RWPE2 (cell line): ENCODE results near the gene USP2.

Experiments used
- ATAC-seq: fragments of 200-7000 bp; cut with Tn5 transposase; 3 replicates; pipeline ENCODE4 v1.9.1; 2021; ENCODE audit warnings: low read depth
- DNase-seq: peaks from one replicate; pipeline ENCODE4 v3.0.0-alpha.2; 2020; ENCODE audit warnings: low spot score
- H3K27ac ChIP-seq: fragments of 450-650 bp; 2 replicates; pipeline ENCODE4 v1.5.1; 2017; ENCODE audit warnings: mild to moderate bottlenecking; ENCODE audit not compliant: poor library complexity, severe bottlenecking
- H3K27me3 ChIP-seq: fragments of 250-450 bp; sonication (Bioruptor Pico); 2 replicates; pipeline ENCODE4 v1.5.1; 2021; ENCODE audit warnings: mild to moderate bottlenecking, moderate library complexity; ENCODE audit not compliant: insufficient read depth, poor library complexity, severe bottlenecking
- H3K36me3 ChIP-seq: fragments of 250-450 bp; sonication (Bioruptor Pico); 2 replicates; pipeline ENCODE4 v1.5.1; 2020; ENCODE audit warnings: low read depth, mild to moderate bottlenecking, moderate library complexity
- H3K4me1 ChIP-seq: fragments of 250-450 bp; sonication (Bioruptor Pico); 2 replicates; pipeline ENCODE4 v1.5.1; 2021; ENCODE audit warnings: mild to moderate bottlenecking, moderate library complexity; ENCODE audit not compliant: insufficient read depth, poor library complexity, severe bottlenecking
- H3K4me3 ChIP-seq: fragments of 250-450 bp; sonication (Bioruptor Pico); 2 replicates; pipeline ENCODE4 v1.5.1; 2021; ENCODE audit warnings: mild to moderate bottlenecking, moderate library complexity; ENCODE audit not compliant: severe bottlenecking
- H3K9me3 ChIP-seq: fragments of 250-450 bp; sonication (Bioruptor Pico); 2 replicates; pipeline ENCODE4 v1.5.1; 2021; ENCODE audit warnings: mild to moderate bottlenecking, moderate library complexity; ENCODE audit not compliant: severe bottlenecking
- CTCF ChIP-seq: fragments of 450-650 bp; IDR thresholded peaks from one replicate; pipeline ENCODE4 v1.5.1; 2017; ENCODE audit warnings: mild to moderate bottlenecking, moderate library complexity; ENCODE audit not compliant: poor library complexity, severe bottlenecking

The USP2 gene

DNA sequence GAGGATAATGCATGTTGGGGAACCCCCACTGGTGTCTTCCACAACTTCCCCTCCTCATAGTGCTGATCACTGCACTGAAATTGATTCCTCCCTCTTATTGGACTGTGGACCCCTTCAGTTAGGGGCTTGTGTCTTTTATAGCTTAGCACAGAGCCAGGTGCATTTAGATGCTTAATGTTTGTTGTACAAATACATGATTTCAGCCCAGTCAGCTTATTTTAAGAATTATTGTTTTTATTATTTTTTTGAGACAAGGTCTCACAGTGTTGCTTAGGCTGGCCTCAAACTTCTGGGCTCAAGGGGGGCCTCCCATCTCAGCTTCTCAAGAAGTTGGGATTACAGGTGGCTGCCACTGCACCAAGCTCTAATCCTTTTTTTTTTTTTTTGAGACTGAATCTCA lies 33.2 kb upstream of the USP2 start:
- Histone ChIP-seq H3K4me3 (no peak overlapping the region), H3K27ac (no peak overlapping the region), H3K9me3 (no peaks in the 10 kb centered on the region), H3K36me3 (no peaks in the 10 kb centered on the region), H3K27me3 (no peaks in the 10 kb centered on the region), H3K4me1 (no peaks in the 10 kb centered on the region)
- DNase-seq (no peak), ATAC-seq (no peak)
- no peak for TF ChIP-seq CTCF

DNA sequence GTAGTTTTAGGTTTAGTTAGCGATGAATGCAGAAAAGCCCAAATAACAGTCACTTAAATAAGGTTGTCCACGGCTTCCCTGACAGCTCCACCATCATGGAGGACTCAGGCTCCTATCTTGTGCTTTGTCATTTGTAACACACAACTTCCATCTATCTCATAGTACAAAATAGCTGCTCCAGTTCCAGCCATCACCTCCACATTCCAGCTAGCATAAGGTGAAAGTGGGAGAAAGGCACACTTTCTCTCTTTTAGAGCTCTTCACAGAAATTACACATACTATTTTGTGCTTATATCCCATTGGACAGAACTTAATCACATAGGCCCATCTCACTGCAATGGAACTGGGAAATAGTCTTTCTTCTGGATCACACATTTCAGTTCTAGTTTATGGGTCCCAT lies 32.8 kb upstream of the USP2 start:
- no peaks in the 10 kb centered on the region for H3K36me3 ChIP-seq
- H3K27ac ChIP-seq = no peak overlapping the region
- no peak for ATAC-seq
- TF ChIP-seq CTCF = no peak
- DNase-seq = no peak
- no peaks in the 10 kb centered on the region for H3K27me3 ChIP-seq
- no peaks in the 10 kb centered on the region for H3K9me3 ChIP-seq
- no peak overlapping the region for H3K4me3 ChIP-seq
- H3K4me1 ChIP-seq = no peaks in the 10 kb centered on the region

DNA sequence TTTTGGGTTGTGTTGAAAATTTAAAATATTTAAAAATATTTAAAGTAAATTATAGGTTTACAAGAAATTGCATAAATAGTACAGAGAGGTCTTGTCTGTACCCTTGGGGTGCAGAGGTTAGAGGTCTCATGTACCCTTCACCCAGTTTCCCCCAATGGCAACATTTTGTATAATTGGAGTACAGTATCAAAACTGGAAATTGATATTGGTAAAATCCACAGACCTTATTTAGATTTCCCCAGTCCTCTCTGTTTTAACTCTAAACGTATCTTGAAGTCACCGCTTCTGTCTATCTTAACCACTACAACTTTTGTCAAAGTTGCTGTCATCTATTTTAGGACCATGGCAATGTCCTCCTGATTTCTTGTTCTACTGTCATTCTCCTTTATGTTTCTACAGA lies 30.6 kb upstream of the USP2 start:
- ATAC-seq (no peak), DNase-seq (no peak)
- H3K27me3 ChIP-seq = no peaks in the 10 kb centered on the region
- no peaks in the 10 kb centered on the region for H3K36me3 ChIP-seq
- H3K27ac ChIP-seq = no peak overlapping the region
- no peak for TF ChIP-seq CTCF
- no peaks in the 10 kb centered on the region for H3K9me3 ChIP-seq
- no peak overlapping the region for H3K4me3 ChIP-seq
- no peaks in the 10 kb centered on the region for H3K4me1 ChIP-seq

DNA sequence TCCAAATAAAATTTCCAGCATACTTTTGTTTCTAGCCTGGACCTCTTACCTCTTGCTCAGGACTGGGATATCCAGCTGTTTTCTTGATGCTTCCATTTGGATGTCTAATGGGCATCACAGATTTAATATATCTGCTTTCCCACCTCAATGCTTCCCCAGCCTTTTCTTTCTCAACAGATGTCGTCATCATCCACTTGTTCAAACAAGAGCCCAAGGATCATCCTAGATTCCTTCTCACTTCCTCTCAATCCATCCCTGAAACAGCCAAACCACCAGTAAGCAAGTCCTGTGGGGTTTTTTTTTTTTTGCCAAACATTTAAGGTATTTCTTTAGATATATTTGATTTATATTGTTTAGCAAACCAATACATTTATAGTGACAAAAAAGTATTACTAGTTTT lies 29.0 kb upstream of the USP2 start:
- Histone ChIP-seq H3K4me1 (no peaks in the 10 kb centered on the region), H3K4me3 (no peak overlapping the region), H3K36me3 (no peaks in the 10 kb centered on the region), H3K27me3 (no peaks in the 10 kb centered on the region), H3K9me3 (no peaks in the 10 kb centered on the region), H3K27ac (no peak overlapping the region)
- DNase-seq = no peak
- TF ChIP-seq CTCF = no peak
- ATAC-seq = no peak

GRCh38 chr11:119409731-119410130 lies 28.2 kb upstream of the USP2 start:
- H3K4me1 ChIP-seq = no peaks in the 10 kb centered on the region
- H3K27me3 ChIP-seq = no peaks in the 10 kb centered on the region
- no peak overlapping the region for H3K27ac ChIP-seq
- no peak overlapping the region for H3K4me3 ChIP-seq
- no peaks in the 10 kb centered on the region for H3K36me3 ChIP-seq
- H3K9me3 ChIP-seq = no peaks in the 10 kb centered on the region
- ATAC-seq = no peak
- no peak for TF ChIP-seq CTCF
- DNase-seq = no peak
